ENCODE data around the gene DGUOK.

GRCh38 chr2:73889206-73889605 is 37.5 kb upstream of the DGUOK start:
- TF ChIP-seq CTCF (IDR thresholded peaks at IDR 0.05; ENCODE audit: poor library complexity, severe bottlenecking), result no peak
- TF ChIP-seq MXI1 (conservative IDR thresholded peaks at IDR 0.05; ENCODE audit: poor library complexity, severe bottlenecking), result no peak
- TF ChIP-seq REST (IDR thresholded peaks at IDR 0.05; ENCODE audit: borderline replicate concordance), result no peak
- no peak for TF ChIP-seq POLR2AphosphoS5 (IDR thresholded peaks at IDR 0.05)
- TF ChIP-seq TAF1 (IDR thresholded peaks at IDR 0.05; ENCODE audit: low read depth), result no peak
- TF ChIP-seq RAD21 (conservative IDR thresholded peaks at IDR 0.05), result no peak
- TF ChIP-seq EP300 (conservative IDR thresholded peaks at IDR 0.05; ENCODE audit: poor library complexity, severe bottlenecking), result no peak

Measured in neural cell (in vitro differentiated cells).